T-helper 2 cell (primary cell): ENCODE data around the gene FDX2.

Experiments
- DNase-seq, 5 experiments: peaks; one replicate each; pipeline versions ENCODE4 v3.0.0 to v3.0.0-alpha.2; 2012 to 2022

Gene FDX2

DNA sequence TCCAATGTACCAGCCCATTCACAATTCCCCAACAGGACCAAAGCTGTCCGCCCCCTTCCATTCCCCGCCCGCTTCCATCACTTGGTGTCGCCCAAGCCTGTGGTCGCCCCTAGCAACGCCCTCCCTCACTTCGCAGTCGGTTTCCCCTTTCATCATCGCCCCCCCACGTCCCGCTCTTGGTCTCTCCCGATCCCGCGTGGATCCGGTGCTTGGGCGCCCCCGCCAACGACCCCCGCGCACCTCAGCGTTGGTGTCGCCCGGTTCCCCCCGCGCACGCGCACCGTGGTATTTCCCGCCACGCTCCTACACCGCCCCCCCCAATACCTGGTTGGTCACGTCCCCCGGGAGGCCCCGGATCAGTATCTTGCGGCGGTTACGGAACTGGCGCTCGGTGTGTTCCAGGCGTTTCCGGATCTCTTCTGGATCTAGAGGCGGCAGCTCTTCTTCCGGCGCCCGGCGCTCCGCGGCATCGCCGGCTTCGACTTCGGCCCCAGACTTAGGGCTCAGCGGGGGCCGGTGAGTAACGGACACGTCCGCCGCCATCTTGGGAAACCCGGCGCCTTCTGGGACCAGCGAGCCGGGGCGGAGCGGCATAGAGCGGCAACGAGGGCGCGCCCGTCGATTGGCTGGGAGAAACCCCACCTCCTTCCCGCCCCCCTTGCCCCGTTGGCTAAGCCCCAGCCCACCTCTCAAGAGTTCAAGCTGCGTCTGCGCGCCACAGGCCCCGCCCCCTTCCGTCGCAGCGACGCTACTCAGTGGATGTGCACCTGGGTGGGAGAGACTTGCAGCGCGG is 17.3 kb upstream of the FDX2 start, which contains the start of gene RAVER1:
Gene RAVER1, minus strand, starts transcription at position 565 of the 793 bp plus-strand sequence. Its CDS starts 22 bp downstream, at position 543.
- peak; percentile 95 to 98 (median 97) for DNase-seq

DNA sequence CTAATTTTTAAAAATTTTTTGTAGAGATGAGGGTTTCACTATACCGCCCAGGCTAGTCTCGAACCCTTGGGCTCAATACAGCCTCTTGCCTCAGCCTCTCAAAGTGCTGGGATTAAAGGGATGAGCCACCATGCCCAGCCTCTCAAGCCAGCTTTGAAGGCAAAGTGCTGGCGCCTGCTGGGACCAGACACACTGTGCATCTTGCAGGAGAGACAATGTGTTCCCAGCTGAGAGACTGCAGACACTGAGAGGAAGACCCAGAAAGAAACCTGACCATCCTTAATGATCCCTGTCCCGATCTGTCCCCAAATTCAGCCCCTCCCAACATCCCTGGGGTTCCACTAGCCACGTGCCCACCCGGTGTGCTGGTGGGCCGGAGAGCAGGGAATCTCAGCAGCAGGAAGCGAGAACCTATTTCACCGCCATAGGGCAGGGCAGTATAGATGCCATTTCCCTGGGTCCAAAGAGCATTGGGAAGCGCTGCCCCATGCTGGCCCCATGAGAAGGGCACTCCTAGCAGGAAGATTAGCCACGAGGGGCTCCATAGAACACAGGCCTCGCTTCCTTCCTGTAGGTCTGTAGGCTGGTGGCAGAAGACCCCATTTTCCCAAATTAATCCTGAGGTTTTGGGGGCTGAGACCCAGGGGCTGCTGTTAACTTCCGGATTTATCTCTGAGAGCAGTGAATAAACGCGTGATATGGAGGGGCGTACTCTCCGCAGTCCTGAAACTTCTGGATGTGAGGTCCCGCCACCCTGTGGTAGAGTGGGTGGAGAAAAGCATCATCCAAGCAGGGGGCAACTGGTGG is 16.5 kb upstream of the FDX2 start:
- no peak for DNase-seq

DNA sequence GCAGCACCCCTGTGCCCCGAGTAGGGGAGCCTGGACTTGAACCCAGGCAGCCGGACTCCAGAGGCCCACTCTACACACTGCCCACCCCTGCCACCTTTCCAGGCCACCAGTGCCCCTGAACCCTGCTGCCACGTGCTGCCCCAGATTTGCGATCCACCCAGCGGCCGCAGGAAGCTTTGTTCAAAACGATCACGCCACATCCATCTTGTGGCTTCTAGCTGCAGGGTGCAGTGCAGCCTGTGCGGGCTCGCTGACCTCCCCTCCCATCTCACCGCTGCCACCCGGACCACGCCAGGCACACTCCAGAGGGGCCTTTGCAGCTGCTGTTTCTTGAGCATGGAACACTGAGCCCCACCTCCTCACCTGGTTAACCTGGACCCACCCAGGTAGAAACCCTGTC is 13.7 kb upstream of the FDX2 start:
- DNase-seq: no peak

DNA sequence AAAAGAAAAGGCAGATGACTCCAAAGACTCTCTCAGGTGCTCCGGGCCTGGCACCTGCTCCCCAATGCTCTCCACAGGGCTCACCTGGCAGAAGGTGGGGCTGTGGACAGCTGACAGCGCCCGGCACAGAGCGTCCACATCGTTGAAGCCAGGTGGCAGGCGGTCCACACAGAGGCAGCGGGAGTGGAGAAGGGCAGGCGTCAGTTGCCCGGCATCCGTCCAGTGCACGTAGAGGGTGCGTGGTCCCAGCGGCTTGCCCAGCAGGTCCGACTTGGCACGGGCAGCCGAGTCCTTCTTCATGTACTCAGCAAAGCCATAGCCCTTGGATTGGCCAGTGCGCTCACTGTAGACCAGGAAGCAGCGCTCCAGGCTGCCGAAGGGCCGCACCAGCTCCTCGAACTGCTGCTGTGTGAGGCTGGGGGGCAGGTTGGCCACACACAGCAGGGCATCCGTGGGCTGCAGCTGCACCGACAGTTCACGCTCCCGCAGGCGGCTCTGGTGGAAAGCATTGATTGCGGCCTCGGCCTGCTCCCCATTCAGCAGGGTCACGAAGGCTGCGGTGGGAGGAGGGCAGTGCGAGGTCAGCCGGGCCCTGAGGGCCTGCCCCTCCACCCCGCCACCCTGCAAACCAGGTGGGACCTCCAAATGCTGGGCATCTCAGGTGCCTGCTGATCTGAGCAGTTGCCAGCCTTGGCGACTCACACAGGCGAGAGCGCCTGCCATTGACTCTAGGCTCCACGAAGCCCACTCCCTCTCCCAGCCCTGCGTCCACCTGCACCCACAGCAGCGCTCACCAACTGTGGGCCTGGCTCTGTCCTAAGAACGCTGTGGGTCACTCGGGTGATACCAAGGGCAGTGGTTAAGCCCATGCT is 13.0 kb upstream of the FDX2 start:
- no peak for DNase-seq

DNA sequence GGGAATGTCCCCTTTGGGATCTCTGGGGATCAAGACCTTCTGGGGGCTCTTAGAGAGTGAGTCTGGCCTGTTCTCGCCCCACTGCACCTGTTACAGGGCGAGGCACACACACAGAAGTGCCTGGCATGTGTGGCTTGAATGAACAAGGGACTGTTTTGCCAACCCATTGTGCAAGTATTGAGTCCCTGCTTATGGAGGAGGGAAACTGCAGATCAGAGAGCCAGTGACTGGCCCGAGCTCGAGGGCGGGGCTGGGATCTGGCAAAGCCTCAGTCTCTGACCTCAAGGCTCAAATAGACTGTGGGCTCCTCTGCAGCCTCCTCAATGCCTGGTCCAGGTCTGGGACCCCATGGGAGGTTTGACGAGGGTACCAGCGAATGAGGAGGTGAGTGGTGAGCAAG is 12.0 kb upstream of the FDX2 start:
- DNase-seq: no peak

DNA sequence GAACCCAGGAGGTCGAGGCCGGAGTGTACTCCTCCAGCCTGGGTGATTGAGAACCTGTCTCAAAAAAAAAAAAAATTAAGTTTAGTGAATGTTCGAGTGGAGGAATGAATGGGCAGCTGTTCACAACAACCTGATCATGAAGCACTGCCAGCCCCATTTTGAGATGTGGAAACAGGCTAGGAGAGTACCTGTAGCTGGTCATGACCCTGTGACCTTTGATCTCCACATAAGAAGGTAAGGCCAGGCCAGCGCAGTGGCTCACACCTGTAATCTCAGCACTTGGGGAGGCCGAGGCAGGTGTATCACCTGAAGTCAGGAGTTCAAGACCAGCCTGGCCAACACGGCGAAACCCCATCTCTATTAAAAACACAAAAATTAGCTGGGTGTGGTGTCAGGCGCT is 9.9 kb upstream of the FDX2 start:
- DNase-seq: no peak

DNA sequence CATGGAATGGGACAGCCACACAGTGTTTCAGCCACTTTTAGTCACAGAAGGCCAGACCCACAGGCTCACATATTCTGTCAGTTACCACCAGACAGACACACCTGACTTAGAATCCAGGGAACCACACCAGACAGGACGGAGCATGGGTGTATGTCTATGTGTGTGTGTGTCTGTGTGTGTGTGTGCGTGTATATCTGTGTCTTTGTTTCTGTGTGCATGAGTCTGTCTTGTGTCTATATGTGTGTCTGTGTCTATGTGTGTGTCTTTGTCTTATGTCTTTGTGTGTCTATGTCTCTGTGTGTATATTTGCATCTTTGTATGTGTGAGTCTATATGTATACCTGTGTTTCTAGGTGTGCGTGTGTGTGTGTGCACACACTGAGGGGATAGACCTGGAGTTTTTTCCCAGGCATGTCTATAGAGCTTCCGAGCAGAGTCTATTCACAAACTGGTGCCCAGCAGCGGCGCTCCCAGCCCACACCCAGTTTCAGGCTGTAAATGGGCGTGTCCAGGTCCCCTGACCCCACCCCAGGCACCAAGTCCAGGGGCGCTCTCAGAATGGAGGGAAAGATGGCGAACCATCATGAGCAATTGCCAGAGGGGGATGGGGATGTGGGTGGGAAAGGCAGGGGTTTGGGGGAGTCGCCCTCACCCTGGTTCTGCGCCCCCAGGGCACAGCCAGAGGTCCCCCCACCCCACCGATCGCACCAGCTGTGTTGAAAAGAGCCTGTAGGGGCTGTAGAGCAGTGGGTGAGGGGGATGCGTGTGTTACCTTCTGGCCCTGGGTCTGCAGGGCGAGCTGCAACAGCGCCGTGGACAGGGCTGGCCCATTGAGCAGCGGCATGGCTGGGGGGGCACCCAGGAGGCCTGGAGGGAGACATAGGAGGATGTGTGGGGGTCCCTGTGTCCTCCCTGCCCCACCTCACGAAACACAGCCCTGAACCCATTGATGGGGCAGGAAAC is 6.3 kb upstream of the FDX2 start:
- no peak for DNase-seq

DNA sequence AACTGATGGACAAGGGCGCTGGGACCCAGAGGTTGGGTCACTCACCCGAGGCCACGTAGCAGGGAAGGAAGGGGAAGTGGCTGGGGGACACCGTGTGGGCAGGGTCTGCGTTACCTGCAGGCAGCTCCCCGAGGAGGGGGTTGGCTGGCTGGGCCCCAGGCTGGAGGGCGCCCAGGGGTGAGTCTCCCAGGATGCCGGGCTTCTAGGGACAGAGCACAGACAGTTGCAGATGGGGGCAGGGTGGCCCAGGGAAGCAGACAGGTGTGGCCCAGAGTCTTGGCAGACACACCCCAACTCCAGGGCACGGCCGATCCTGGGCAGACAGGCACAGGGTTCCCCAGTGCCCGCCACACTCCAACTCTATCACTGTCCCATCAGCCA is 5.6 kb upstream of the FDX2 start:
- DNase-seq: no peak

DNA sequence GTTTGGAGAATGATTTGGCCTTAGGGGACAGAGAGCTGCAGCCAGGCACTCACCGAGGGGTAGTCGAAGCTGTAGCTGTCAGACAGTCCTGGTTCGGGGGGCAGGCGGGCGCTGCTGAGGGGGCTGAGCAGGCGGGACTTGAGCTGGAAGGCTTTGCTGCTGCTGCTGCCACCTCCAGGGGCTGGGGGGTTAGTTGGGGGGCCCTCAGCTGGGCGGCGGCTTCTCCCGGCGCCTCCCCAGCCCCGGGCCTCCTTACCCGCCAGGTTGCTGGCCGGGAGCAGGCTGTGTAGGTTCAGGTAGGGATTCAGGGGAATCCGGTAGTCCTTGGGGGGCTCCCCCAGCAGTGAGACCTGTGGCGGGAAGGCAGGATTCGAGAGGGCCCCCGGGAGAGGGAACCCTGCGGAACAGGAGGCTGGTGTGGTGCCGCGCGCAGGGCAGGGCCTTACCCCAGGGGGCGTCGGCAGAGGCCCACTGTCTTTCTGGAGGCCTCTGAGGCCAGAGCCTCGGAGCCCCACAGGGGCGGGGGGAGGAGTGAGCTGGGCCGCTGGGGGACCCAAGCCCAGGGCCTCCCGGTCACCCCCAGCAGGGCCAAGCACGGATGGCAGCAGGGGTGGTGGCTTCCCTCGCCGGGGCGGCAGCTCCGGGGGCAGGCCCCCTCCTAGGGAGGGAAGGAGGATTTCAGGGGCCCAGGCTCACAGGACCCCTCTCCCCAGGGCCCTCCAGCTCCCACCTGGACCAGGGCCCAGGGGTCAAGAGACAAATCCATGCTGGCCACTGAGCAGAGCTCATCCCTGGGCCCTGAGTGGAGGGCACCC is 5.0 kb upstream of the FDX2 start:
- no peak for DNase-seq

DNA sequence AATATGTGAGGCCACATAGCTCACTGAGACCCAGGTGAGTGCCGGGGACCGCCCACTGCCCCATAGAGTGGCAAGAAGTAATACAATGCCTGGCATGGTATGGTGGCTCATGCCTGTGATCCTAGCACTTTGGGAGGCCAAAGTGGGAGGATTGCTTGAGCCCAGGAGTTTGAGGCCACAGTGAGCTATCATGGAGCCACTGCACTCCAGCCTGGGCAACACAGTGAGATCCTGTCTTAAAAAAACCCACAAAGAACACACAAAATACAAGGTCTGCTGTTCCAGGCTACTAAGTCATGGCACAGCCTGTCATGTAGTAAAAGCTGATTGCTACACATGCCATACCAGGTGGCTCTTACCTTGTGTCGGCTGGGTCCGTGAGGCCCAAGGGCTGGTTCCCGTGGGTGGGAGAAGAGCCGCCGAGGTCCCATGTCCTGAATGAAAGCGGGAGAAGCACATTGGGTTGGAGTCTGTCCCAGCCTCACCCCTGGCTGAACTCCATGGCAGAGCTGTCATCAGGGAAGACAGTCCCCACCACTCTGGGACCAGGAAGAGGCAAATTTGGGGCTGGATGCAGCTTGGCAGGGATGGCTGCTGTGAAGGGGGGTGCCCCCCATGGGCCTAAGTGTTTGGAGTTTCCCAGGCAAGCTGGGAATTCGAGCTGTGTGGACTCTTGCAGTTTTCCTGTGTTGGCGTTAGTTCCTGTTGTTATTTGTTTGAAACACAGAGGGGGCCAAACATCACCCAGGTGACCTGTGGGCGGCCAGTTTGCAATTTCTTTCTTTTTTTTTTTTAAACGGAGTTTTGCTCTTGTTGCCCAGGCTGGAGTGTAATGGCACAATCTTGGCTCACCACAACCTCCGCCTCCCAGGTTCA is 3.2 kb upstream of the FDX2 start:
- DNase-seq: no peak

DNA sequence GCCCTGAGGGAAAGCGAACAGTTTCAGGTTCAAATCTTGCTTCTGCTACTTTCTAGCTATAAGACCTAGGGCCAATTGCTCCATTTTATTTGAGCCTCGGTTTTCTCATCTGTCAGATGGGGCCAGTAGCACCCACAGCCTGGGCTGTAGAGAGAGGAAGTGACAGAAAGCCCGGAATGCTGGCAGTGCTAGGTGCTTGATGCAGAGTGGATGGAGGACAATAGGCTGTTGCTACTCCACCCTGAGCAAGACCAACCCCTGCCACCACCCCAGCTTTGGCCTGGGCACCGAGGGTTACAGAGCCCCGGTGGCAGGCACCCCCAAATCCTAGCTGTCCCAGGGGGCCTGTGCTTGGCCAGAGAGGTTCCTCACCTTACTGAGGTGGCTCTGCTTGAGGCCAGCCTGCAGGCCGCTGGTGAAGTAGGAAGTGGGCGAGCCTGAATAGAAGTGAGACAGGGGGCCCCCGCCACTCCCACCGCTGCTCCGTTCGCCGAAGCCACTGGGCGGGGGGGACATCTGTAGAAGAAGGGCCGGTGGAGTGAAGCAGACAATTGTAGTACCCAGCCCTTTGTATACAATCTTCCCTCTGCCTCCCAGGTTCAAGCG is 2.1 kb upstream of the FDX2 start:
- no peak for DNase-seq

DNA sequence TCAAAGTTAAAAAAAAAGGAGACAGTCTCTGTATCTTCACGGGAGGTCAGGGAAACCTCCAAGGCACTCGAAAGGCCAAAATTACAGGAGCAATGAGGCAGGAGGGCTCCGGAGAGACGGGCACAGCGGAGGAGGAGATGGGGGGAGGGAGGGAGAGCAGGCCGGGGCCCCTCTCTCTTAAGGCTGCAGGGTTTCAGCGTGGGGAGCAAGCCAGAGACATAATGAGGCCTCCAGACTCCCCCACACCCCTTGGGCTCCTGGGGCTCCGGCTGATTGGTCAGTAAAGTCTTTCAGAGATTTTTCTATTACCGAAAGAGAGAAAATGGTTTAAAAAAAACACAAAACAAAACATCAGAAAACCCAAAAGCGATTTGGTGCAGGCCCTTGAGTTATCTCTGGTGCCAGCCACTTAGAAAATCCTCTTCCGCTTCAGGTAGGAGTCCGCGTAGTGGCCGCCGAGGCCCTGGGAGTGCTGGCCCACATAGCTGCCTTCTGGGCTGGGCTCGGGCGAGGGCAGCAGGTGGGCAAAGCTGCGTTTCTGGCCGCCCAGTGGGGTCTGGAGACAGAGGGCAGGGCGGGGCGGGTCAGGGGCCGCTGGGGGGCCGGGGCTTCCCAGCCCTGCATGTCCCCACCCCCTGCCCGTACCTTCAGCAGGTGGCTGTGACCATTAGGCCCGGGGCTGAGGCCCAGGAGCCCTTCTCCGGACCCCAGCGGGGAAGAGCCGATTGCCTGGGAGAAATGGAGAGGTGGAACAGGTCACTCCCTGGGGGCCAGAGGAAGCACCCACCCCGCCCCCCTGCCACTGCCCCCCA is 1.4 kb upstream of the FDX2 start:
- DNase-seq: no peak

DNA sequence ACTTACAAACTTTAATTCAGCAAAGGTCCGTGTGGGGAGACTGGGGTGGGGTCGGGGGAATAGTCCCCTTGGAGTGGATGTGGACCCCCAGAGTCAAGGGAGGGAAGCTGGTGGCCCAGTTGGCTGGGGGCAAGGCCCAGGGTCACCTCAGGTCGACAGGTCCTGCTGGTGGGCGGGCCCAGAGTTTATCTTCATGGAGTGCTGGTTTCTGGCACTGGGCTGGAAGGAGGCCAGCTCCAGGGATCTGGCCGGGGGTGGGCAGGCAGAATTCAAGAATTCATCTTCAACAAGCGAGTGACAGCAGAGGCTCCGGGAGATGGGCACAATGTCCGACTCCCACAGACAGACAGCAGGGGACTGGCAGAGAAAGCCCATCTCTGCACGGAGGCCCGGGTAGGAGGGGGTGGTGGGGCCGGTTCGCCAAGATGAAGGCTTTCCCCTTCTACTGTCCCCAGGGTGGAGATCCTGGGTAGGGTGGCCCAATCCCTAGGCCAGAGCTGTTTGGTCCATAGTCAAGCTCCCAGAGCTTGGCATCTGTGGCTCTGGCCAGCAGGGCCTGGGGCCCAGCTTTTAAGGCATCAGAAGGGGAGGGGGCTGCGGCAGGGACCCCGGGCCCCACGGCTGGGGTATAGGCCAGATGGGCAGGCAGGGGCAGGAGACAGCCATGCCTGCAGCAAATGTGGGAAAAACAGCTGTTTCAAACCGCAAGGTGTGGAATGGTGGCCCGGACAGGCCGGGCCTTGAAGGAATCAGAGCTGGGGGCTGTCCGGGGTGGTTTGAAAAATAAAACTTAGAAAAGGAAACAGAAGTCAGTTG is 622 bp upstream of the FDX2 start:
- DNase-seq: no peak

DNA sequence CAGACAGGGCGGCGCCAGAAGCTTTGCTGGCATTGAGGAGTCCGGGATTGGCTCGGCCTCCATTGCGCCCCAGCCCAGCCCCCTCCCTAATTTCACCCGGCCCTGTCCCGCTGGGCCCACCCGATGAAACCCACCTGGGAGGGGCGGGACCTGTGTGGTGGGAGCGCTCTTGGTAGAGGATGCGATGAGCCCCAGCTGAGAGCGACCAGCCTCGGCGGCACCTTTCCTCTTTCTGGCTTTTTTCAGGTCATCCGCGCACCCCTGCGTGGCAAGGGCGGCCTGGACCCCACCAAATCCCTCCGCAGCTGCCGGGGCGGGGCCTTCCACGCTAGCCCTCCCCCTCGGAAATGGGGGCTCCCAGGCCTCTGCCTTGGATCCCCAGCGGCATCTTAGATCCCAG is 6.4 kb downstream of the FDX2 start, which contains the start of gene ZGLP1:
Gene ZGLP1, minus strand, starts transcription at position 393 of the 400 bp plus-strand sequence.
- no peak for DNase-seq

DNA sequence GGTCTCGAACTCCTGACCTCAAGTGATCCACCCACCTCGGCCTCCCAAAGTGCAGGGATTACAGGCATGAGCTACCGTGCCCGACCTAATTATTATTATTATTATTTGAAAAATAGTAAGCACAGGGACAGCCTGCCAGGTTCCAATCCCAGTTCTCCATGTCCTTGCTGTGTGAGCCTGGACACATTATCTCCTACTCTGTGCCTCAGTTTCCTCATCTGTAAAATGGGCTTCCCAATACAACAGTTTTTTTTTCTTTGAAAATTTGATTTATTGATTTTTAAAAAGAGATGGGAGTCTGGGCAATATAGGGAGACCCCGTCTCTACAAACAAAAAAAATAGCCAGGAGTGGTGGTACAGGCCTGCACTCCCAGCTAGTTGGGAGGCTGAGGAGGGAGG is 9.5 kb downstream of the FDX2 start:
- no peak for DNase-seq

DNA sequence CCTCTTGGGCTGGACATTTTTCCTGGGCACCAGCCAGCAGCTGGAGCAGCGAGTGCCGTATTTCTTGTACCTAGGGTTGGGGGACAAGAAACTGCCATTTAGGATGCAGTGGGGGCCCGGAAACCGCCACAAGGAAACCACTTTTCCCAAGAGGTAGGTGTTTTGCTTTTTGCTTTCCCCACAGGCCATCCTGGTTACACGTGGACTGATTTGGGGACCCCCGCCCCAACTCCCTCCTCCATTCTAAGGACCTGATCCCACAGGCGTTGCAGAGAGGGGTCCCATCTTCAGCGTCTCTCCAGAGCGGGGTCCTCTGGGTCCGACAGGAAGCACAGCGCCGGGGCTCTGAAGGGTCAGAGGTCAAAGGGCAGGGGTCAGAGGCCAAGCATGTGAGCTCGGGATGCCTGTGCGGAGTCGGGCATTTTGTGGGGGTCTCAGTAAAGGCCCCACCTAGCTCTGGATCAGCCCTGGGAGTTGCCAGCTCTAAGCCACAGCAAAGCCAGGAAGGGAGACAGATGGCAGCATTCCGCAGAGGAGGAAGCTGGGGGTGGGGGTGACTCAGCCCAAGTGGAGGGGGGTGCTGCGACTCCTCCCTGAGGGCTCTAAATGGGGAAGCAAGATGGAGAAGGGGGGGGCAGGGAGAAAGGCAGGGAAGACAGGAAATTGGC is 10.5 kb downstream of the FDX2 start:
- no peak for DNase-seq
